ENCODE results near the gene CREB3L2.

Gene CREB3L2

GRCh38 chr7:138025215-138026186 is 23.6 kb upstream of the CREB3L2 start:
- DNase-seq (ENCODE audit: extremely low spot score), result no peak
- ChIA-PET POLR2A (no interaction called here), CTCF (no interaction called here)
- TF ChIP-seq PKNOX1 (IDR thresholded peaks at IDR 0.05) (no peak), ARNT (IDR thresholded peaks at IDR 0.05) (no peak), L3MBTL2 (conservative IDR thresholded peaks at IDR 0.05) (no peak), NFRKB (IDR thresholded peaks at IDR 0.05) (no peak), SUZ12 (IDR thresholded peaks at IDR 0.05) (no peak), TARDBP (IDR thresholded peaks at IDR 0.05) (no peak), FOXA1 (IDR thresholded peaks at IDR 0.05) (no peak), LEF1 (IDR thresholded peaks at IDR 0.05; ENCODE audit: borderline replicate concordance) (no peak), FOXK2 (IDR thresholded peaks at IDR 0.05) (no peak), CTBP1 (IDR thresholded peaks at IDR 0.05; ENCODE audit: borderline replicate concordance) (no peak), FOXM1 (IDR thresholded peaks at IDR 0.05; ENCODE audit: borderline replicate concordance) (no peak), BHLHE40 (IDR thresholded peaks at IDR 0.05; ENCODE audit: borderline replicate concordance) (no peak)

GRCh38 chr7:138024765-138025164 is 22.9 kb upstream of the CREB3L2 start:
- POLR2A ChIA-PET, result no interaction called here
- CTCF ChIA-PET, result no interaction called here
- no peak for DNase-seq (ENCODE audit: extremely low spot score)
- TF ChIP-seq NFRKB (IDR thresholded peaks at IDR 0.05) (no peak), BHLHE40 (IDR thresholded peaks at IDR 0.05; ENCODE audit: borderline replicate concordance) (no peak), FOXK2 (IDR thresholded peaks at IDR 0.05) (no peak), ELF4 (IDR thresholded peaks at IDR 0.05) (no peak), ZNF384 (IDR thresholded peaks at IDR 0.05) (no peak), FOXM1 (IDR thresholded peaks at IDR 0.05; ENCODE audit: borderline replicate concordance) (no peak), PKNOX1 (IDR thresholded peaks at IDR 0.05) (no peak), LEF1 (IDR thresholded peaks at IDR 0.05; ENCODE audit: borderline replicate concordance) (no peak), SUZ12 (IDR thresholded peaks at IDR 0.05) (no peak), CTBP1 (IDR thresholded peaks at IDR 0.05; ENCODE audit: borderline replicate concordance) (no peak), FOXA1 (IDR thresholded peaks at IDR 0.05) (no peak), TARDBP (IDR thresholded peaks at IDR 0.05) (no peak), HDGF (IDR thresholded peaks at IDR 0.05; ENCODE audit: borderline replicate concordance) (no peak), SP1 (IDR thresholded peaks at IDR 0.05) (no peak), ARNT (IDR thresholded peaks at IDR 0.05) (no peak), L3MBTL2 (conservative IDR thresholded peaks at IDR 0.05) (no peak)

GRCh38 chr7:138024343-138024691 is 22.4 kb upstream of the CREB3L2 start:
- DNase-seq (ENCODE audit: extremely low spot score), result no peak
- ChIA-PET POLR2A (no interaction called here), CTCF (no interaction called here)
- TF ChIP-seq SP1 (IDR thresholded peaks at IDR 0.05) (no peak), ELF4 (IDR thresholded peaks at IDR 0.05) (no peak), NFRKB (IDR thresholded peaks at IDR 0.05) (no peak), L3MBTL2 (conservative IDR thresholded peaks at IDR 0.05) (no peak), SUZ12 (IDR thresholded peaks at IDR 0.05) (no peak), ZNF384 (IDR thresholded peaks at IDR 0.05) (no peak), BHLHE40 (IDR thresholded peaks at IDR 0.05; ENCODE audit: borderline replicate concordance) (no peak), FOXA1 (IDR thresholded peaks at IDR 0.05) (no peak), FOXM1 (IDR thresholded peaks at IDR 0.05; ENCODE audit: borderline replicate concordance) (no peak), TARDBP (IDR thresholded peaks at IDR 0.05) (no peak), HDGF (IDR thresholded peaks at IDR 0.05; ENCODE audit: borderline replicate concordance) (no peak), FOXK2 (IDR thresholded peaks at IDR 0.05) (no peak), PKNOX1 (IDR thresholded peaks at IDR 0.05) (no peak), CTBP1 (IDR thresholded peaks at IDR 0.05; ENCODE audit: borderline replicate concordance) (no peak), LEF1 (IDR thresholded peaks at IDR 0.05; ENCODE audit: borderline replicate concordance) (no peak), ARNT (IDR thresholded peaks at IDR 0.05) (no peak)

- no peak for TF ChIP-seq LEF1 (IDR thresholded peaks at IDR 0.05; ENCODE audit: borderline replicate concordance)
- TF ChIP-seq L3MBTL2 (conservative IDR thresholded peaks at IDR 0.05), result no peak
- TF ChIP-seq TARDBP (IDR thresholded peaks at IDR 0.05), result no peak
- TF ChIP-seq CTBP1 (IDR thresholded peaks at IDR 0.05; ENCODE audit: borderline replicate concordance), result no peak
- no peak for TF ChIP-seq ARNT (IDR thresholded peaks at IDR 0.05)
- TF ChIP-seq NFRKB (IDR thresholded peaks at IDR 0.05), result no peak
- no peak for TF ChIP-seq SP1 (IDR thresholded peaks at IDR 0.05)
- no peak for TF ChIP-seq FOXK2 (IDR thresholded peaks at IDR 0.05)
- TF ChIP-seq ELF4 (IDR thresholded peaks at IDR 0.05), result no peak
- no peak for TF ChIP-seq SUZ12 (IDR thresholded peaks at IDR 0.05)
- ChIA-PET CTCF (no interaction called here), POLR2A (no interaction called here)
These were observed 21.9 kb upstream of the CREB3L2 start for GRCh38 chr7:138023618-138024342.

GRCh38 chr7:138021889-138022288 is 20.0 kb upstream of the CREB3L2 start:
- ChIA-PET POLR2A (no interaction called here), CTCF (interaction anchor here (0.6 kb wide), 1 partner anchor 147 kb away, joined by 4 read pairs; no protein-coding TSS in a partner anchor)
- TF ChIP-seq SUZ12 (IDR thresholded peaks at IDR 0.05) (no peak), FOXM1 (IDR thresholded peaks at IDR 0.05; ENCODE audit: borderline replicate concordance) (no peak), ARNT (IDR thresholded peaks at IDR 0.05) (no peak), L3MBTL2 (conservative IDR thresholded peaks at IDR 0.05) (no peak), ELF4 (IDR thresholded peaks at IDR 0.05) (no peak), FOXK2 (IDR thresholded peaks at IDR 0.05) (no peak), ZNF384 (IDR thresholded peaks at IDR 0.05) (no peak), BHLHE40 (IDR thresholded peaks at IDR 0.05; ENCODE audit: borderline replicate concordance) (no peak), TARDBP (IDR thresholded peaks at IDR 0.05) (no peak), LEF1 (IDR thresholded peaks at IDR 0.05; ENCODE audit: borderline replicate concordance) (no peak), SP1 (IDR thresholded peaks at IDR 0.05) (no peak), NFRKB (IDR thresholded peaks at IDR 0.05) (no peak), HDGF (IDR thresholded peaks at IDR 0.05; ENCODE audit: borderline replicate concordance) (no peak), CTBP1 (IDR thresholded peaks at IDR 0.05; ENCODE audit: borderline replicate concordance) (no peak), PKNOX1 (IDR thresholded peaks at IDR 0.05) (no peak)

More at GRCh38 chr7:138023618-138024342, 21.9 kb upstream of the CREB3L2 start:
- no peak for DNase-seq (ENCODE audit: extremely low spot score)

More at GRCh38 chr7:138021889-138022288, 20.0 kb upstream of the CREB3L2 start:
- DNase-seq (ENCODE audit: extremely low spot score), result no peak

All from HEK293T (cell line).